ENCODE measurements around the gene PTPRZ1.

DNA sequence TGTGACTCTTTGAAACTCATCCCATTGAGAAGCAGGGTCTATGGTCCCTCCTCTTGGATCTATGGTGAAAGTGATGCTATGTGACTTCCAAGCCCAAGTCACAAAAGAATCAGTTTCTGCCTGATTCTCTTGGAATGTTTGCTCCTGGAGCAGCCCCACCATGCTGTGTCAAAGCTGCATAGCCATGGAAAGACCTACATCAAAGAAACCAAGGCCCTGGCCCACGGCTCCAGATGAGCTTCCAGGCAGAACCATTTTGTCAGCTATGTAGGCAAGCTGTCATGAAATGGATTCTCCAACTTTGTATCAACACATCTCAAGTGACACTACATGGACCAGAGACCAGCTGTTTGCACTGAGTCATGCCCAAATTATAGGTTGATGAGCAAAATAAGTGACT is 194.1 kb downstream of the PTPRZ1 start:
- TF ChIP-seq, protein P1, sequence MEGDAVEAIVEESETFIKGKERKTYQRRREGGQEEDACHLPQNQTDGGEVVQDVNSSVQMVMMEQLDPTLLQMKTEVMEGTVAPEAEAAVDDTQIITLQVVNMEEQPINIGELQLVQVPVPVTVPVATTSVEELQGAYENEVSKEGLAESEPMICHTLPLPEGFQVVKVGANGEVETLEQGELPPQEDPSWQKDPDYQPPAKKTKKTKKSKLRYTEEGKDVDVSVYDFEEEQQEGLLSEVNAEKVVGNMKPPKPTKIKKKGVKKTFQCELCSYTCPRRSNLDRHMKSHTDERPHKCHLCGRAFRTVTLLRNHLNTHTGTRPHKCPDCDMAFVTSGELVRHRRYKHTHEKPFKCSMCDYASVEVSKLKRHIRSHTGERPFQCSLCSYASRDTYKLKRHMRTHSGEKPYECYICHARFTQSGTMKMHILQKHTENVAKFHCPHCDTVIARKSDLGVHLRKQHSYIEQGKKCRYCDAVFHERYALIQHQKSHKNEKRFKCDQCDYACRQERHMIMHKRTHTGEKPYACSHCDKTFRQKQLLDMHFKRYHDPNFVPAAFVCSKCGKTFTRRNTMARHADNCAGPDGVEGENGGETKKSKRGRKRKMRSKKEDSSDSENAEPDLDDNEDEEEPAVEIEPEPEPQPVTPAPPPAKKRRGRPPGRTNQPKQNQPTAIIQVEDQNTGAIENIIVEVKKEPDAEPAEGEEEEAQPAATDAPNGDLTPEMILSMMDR (IDR thresholded peaks at IDR 0.05) = no peak
- TF ChIP-seq NFE2L1 (CRISPR knock-in tag; IDR thresholded peaks at IDR 0.05) = no peak
- TF ChIP-seq, protein P2, sequence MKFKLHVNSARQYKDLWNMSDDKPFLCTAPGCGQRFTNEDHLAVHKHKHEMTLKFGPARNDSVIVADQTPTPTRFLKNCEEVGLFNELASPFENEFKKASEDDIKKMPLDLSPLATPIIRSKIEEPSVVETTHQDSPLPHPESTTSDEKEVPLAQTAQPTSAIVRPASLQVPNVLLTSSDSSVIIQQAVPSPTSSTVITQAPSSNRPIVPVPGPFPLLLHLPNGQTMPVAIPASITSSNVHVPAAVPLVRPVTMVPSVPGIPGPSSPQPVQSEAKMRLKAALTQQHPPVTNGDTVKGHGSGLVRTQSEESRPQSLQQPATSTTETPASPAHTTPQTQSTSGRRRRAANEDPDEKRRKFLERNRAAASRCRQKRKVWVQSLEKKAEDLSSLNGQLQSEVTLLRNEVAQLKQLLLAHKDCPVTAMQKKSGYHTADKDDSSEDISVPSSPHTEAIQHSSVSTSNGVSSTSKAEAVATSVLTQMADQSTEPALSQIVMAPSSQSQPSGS (CRISPR knock-in tag; IDR thresholded peaks at IDR 0.05; ENCODE audit: borderline replicate concordance, low read depth) = no peak
- no peak for TF ChIP-seq FOXJ3 (CRISPR knock-in tag; IDR thresholded peaks at IDR 0.05; ENCODE audit: borderline replicate concordance)
- TF ChIP-seq, protein P3, sequence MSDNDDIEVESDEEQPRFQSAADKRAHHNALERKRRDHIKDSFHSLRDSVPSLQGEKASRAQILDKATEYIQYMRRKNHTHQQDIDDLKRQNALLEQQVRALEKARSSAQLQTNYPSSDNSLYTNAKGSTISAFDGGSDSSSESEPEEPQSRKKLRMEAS (CRISPR knock-in tag; IDR thresholded peaks at IDR 0.05) = no peak
- no peak for TF ChIP-seq ATF1 (CRISPR knock-in tag; IDR thresholded peaks at IDR 0.05)
- TF ChIP-seq, protein P4, sequence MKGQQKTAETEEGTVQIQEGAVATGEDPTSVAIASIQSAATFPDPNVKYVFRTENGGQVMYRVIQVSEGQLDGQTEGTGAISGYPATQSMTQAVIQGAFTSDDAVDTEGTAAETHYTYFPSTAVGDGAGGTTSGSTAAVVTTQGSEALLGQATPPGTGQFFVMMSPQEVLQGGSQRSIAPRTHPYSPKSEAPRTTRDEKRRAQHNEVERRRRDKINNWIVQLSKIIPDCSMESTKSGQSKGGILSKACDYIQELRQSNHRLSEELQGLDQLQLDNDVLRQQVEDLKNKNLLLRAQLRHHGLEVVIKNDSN (CRISPR knock-in tag; IDR thresholded peaks at IDR 0.05) = no peak
- TF ChIP-seq, protein P5, sequence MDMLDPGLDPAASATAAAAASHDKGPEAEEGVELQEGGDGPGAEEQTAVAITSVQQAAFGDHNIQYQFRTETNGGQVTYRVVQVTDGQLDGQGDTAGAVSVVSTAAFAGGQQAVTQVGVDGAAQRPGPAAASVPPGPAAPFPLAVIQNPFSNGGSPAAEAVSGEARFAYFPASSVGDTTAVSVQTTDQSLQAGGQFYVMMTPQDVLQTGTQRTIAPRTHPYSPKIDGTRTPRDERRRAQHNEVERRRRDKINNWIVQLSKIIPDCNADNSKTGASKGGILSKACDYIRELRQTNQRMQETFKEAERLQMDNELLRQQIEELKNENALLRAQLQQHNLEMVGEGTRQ (CRISPR knock-in tag; IDR thresholded peaks at IDR 0.05) = no peak
- no peak for TF ChIP-seq NR2C2 (CRISPR knock-in tag; IDR thresholded peaks at IDR 0.05)
- no peak for TF ChIP-seq TCF7 (CRISPR knock-in tag; IDR thresholded peaks at IDR 0.05; ENCODE audit: low read depth)
- TF ChIP-seq, protein P6, sequence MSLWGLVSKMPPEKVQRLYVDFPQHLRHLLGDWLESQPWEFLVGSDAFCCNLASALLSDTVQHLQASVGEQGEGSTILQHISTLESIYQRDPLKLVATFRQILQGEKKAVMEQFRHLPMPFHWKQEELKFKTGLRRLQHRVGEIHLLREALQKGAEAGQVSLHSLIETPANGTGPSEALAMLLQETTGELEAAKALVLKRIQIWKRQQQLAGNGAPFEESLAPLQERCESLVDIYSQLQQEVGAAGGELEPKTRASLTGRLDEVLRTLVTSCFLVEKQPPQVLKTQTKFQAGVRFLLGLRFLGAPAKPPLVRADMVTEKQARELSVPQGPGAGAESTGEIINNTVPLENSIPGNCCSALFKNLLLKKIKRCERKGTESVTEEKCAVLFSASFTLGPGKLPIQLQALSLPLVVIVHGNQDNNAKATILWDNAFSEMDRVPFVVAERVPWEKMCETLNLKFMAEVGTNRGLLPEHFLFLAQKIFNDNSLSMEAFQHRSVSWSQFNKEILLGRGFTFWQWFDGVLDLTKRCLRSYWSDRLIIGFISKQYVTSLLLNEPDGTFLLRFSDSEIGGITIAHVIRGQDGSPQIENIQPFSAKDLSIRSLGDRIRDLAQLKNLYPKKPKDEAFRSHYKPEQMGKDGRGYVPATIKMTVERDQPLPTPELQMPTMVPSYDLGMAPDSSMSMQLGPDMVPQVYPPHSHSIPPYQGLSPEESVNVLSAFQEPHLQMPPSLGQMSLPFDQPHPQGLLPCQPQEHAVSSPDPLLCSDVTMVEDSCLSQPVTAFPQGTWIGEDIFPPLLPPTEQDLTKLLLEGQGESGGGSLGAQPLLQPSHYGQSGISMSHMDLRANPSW (CRISPR knock-in tag; conservative IDR thresholded peaks at IDR 0.05; ENCODE audit: low read depth) = no peak
- no peak for TF ChIP-seq CBFB (CRISPR knock-in tag; IDR thresholded peaks at IDR 0.05; ENCODE audit: low read depth)

Measured in WTC11 (cell line).